ENCODE measurements around the gene SRMS.

SRMS gene

GRCh38 chr20:63565699-63566335 lies 18.3 kb upstream of the SRMS start:
- H3K27ac ChIP-seq (ENCODE audit: low read depth, low read length): no peak overlapping the region
- H3K9ac ChIP-seq (ENCODE audit: low read depth in 1 of 2, low read length in 2 of 2): no peak overlapping the region
- H3K9me3 ChIP-seq (ENCODE audit: control insufficient read depth in 1 of 2, low read length in 2 of 2): no peaks in the 10 kb centered on the region
- H3K36me3 ChIP-seq (ENCODE audit: control insufficient read depth in 1 of 2, insufficient read depth in 2 of 2, low read length in 2 of 2): peaks cover 0 to 16% of the 10 kb centered on the region in 2 donors
- H3K4me1 ChIP-seq (ENCODE audit: control insufficient read depth in 1 of 2, insufficient read depth in 2 of 2, low read length in 2 of 2): peaks cover 0 to 17% of the 10 kb centered on the region in 2 donors
- H3K4me3 ChIP-seq (ENCODE audit: low read depth in 1 of 2, low read length in 2 of 2): no peak overlapping the region
- H3K27me3 ChIP-seq (ENCODE audit: control insufficient read depth in 1 of 2, insufficient read depth in 2 of 2, low read length in 2 of 2): no peaks in the 10 kb centered on the region

GRCh38 chr20:63565021-63565698 lies 17.6 kb upstream of the SRMS start:
- Histone ChIP-seq H3K4me1 (ENCODE audit: control insufficient read depth in 1 of 2, insufficient read depth in 2 of 2, low read length in 2 of 2) (peaks cover 0 to 17% of the 10 kb centered on the region in 2 donors), H3K27ac (ENCODE audit: low read depth, low read length) (no peak overlapping the region), H3K9me3 (ENCODE audit: control insufficient read depth in 1 of 2, low read length in 2 of 2) (no peaks in the 10 kb centered on the region), H3K27me3 (ENCODE audit: control insufficient read depth in 1 of 2, insufficient read depth in 2 of 2, low read length in 2 of 2) (no peaks in the 10 kb centered on the region), H3K4me3 (ENCODE audit: low read depth in 1 of 2, low read length in 2 of 2) (no peak overlapping the region), H3K36me3 (ENCODE audit: control insufficient read depth in 1 of 2, insufficient read depth in 2 of 2, low read length in 2 of 2) (peaks cover 0 to 21% of the 10 kb centered on the region in 2 donors), H3K9ac (ENCODE audit: low read depth in 1 of 2, low read length in 2 of 2) (no peak overlapping the region)

GRCh38 chr20:63564036-63564810 lies 16.7 kb upstream of the SRMS start:
- Histone ChIP-seq H3K4me1 (ENCODE audit: control insufficient read depth in 1 of 2, insufficient read depth in 2 of 2, low read length in 2 of 2) (peaks cover 0 to 17% of the 10 kb centered on the region in 2 donors), H3K4me3 (ENCODE audit: low read depth in 1 of 2, low read length in 2 of 2) (no peak overlapping the region), H3K36me3 (ENCODE audit: control insufficient read depth in 1 of 2, insufficient read depth in 2 of 2, low read length in 2 of 2) (peaks cover 0 to 23% of the 10 kb centered on the region in 2 donors), H3K27ac (ENCODE audit: low read depth, low read length) (no peak overlapping the region), H3K27me3 (ENCODE audit: control insufficient read depth in 1 of 2, insufficient read depth in 2 of 2, low read length in 2 of 2) (no peaks in the 10 kb centered on the region), H3K9ac (ENCODE audit: low read depth in 1 of 2, low read length in 2 of 2) (no peak overlapping the region), H3K9me3 (ENCODE audit: control insufficient read depth in 1 of 2, low read length in 2 of 2) (no peaks in the 10 kb centered on the region)

GRCh38 chr20:63563225-63563935 lies 15.8 kb upstream of the SRMS start:
- H3K36me3 ChIP-seq (ENCODE audit: control insufficient read depth in 1 of 2, insufficient read depth in 2 of 2, low read length in 2 of 2): peaks cover 0 to 23% of the 10 kb centered on the region in 2 donors
- H3K4me3 ChIP-seq (ENCODE audit: low read depth in 1 of 2, low read length in 2 of 2): no peak overlapping the region
- H3K9ac ChIP-seq (ENCODE audit: low read depth in 1 of 2, low read length in 2 of 2): no peak overlapping the region
- peaks cover 0 to 9% of the 10 kb centered on the region in 2 donors for H3K4me1 ChIP-seq (ENCODE audit: control insufficient read depth in 1 of 2, insufficient read depth in 2 of 2, low read length in 2 of 2)
- no peak overlapping the region for H3K27ac ChIP-seq (ENCODE audit: low read depth, low read length)
- H3K9me3 ChIP-seq (ENCODE audit: control insufficient read depth in 1 of 2, low read length in 2 of 2): no peaks in the 10 kb centered on the region
- no peaks in the 10 kb centered on the region for H3K27me3 ChIP-seq (ENCODE audit: control insufficient read depth in 1 of 2, insufficient read depth in 2 of 2, low read length in 2 of 2)

- H3K27ac ChIP-seq (ENCODE audit: low read depth, low read length): no peak overlapping the region
- H3K36me3 ChIP-seq (ENCODE audit: control insufficient read depth in 1 of 2, insufficient read depth in 2 of 2, low read length in 2 of 2): peaks cover 0 to 23% of the 10 kb centered on the region in 2 donors
- H3K9me3 ChIP-seq (ENCODE audit: control insufficient read depth in 1 of 2, low read length in 2 of 2): no peaks in the 10 kb centered on the region
- no peaks in the 10 kb centered on the region for H3K27me3 ChIP-seq (ENCODE audit: control insufficient read depth in 1 of 2, insufficient read depth in 2 of 2, low read length in 2 of 2)
- peaks cover 0 to 5% of the 10 kb centered on the region in 2 donors for H3K4me1 ChIP-seq (ENCODE audit: control insufficient read depth in 1 of 2, insufficient read depth in 2 of 2, low read length in 2 of 2)
- H3K4me3 ChIP-seq (ENCODE audit: low read depth in 1 of 2, low read length in 2 of 2): no peak overlapping the region
- H3K9ac ChIP-seq (ENCODE audit: low read depth in 1 of 2, low read length in 2 of 2): no peak overlapping the region
Observed at GRCh38 chr20:63562461-63563224, 15.1 kb upstream of the SRMS start.

- no peak overlapping the region for H3K27ac ChIP-seq (ENCODE audit: low read depth, low read length)
- no peaks in the 10 kb centered on the region for H3K9me3 ChIP-seq (ENCODE audit: control insufficient read depth in 1 of 2, low read length in 2 of 2)
- peaks cover 0 to 23% of the 10 kb centered on the region in 2 donors for H3K36me3 ChIP-seq (ENCODE audit: control insufficient read depth in 1 of 2, insufficient read depth in 2 of 2, low read length in 2 of 2)
- H3K4me3 ChIP-seq (ENCODE audit: low read depth in 1 of 2, low read length in 2 of 2): no peak overlapping the region
- no peaks in the 10 kb centered on the region for H3K4me1 ChIP-seq (ENCODE audit: control insufficient read depth in 1 of 2, insufficient read depth in 2 of 2, low read length in 2 of 2)
- H3K9ac ChIP-seq (ENCODE audit: low read depth in 1 of 2, low read length in 2 of 2): no peak overlapping the region
- no peaks in the 10 kb centered on the region for H3K27me3 ChIP-seq (ENCODE audit: control insufficient read depth in 1 of 2, insufficient read depth in 2 of 2, low read length in 2 of 2)
Observed at GRCh38 chr20:63561624-63562396, 14.3 kb upstream of the SRMS start.

GRCh38 chr20:63560856-63561609 lies 13.5 kb upstream of the SRMS start:
- no peaks in the 10 kb centered on the region for H3K27me3 ChIP-seq (ENCODE audit: control insufficient read depth in 1 of 2, insufficient read depth in 2 of 2, low read length in 2 of 2)
- no peak overlapping the region for H3K9ac ChIP-seq (ENCODE audit: low read depth in 1 of 2, low read length in 2 of 2)
- peaks cover 0 to 23% of the 10 kb centered on the region in 2 donors for H3K36me3 ChIP-seq (ENCODE audit: control insufficient read depth in 1 of 2, insufficient read depth in 2 of 2, low read length in 2 of 2)
- H3K4me1 ChIP-seq (ENCODE audit: control insufficient read depth in 1 of 2, insufficient read depth in 2 of 2, low read length in 2 of 2): no peaks in the 10 kb centered on the region
- no peak overlapping the region for H3K4me3 ChIP-seq (ENCODE audit: low read depth in 1 of 2, low read length in 2 of 2)
- H3K27ac ChIP-seq (ENCODE audit: low read depth, low read length): no peak overlapping the region
- H3K9me3 ChIP-seq (ENCODE audit: control insufficient read depth in 1 of 2, low read length in 2 of 2): no peaks in the 10 kb centered on the region

- H3K27ac ChIP-seq (ENCODE audit: low read depth, low read length): no peak overlapping the region
- H3K27me3 ChIP-seq (ENCODE audit: control insufficient read depth in 1 of 2, insufficient read depth in 2 of 2, low read length in 2 of 2): peaks cover 0 to 5% of the 10 kb centered on the region in 2 donors
- H3K4me3 ChIP-seq (ENCODE audit: low read depth in 1 of 2, low read length in 2 of 2): no peak overlapping the region
- peaks cover 0 to 22% of the 10 kb centered on the region in 2 donors for H3K36me3 ChIP-seq (ENCODE audit: control insufficient read depth in 1 of 2, insufficient read depth in 2 of 2, low read length in 2 of 2)
- no peaks in the 10 kb centered on the region for H3K4me1 ChIP-seq (ENCODE audit: control insufficient read depth in 1 of 2, insufficient read depth in 2 of 2, low read length in 2 of 2)
- no peaks in the 10 kb centered on the region for H3K9me3 ChIP-seq (ENCODE audit: control insufficient read depth in 1 of 2, low read length in 2 of 2)
- no peak overlapping the region for H3K9ac ChIP-seq (ENCODE audit: low read depth in 1 of 2, low read length in 2 of 2)
Observed at GRCh38 chr20:63560333-63560805, 12.8 kb upstream of the SRMS start.

All from duodenal mucosa (tissue), 2 donors.